Activated naive CD8-positive, alpha-beta T cell treated with anti-CD3 and anti-CD28 coated beads, Interleukin-2, amount 50 U/mL, for 24 hours (primary cell): Measurements from ENCODE around the gene GAR1.

ENCODE experiments used
- ATAC-seq: fragments of 150-1000 bp; cut with Tn5 transposase; one replicate; pipeline ENCODE4 v1.10.0; 2021
- DNase-seq: peaks from one replicate; pipeline ENCODE4 v3.0.0; 2021
- H3K27ac Mint-ChIP-seq: one replicate; pipeline ENCODE4 v1.8.0; 2021; ENCODE audit warnings: mild to moderate bottlenecking, mixed read lengths
- H3K27me3 Mint-ChIP-seq: one replicate; pipeline ENCODE4 v1.8.0; 2021; ENCODE audit warnings: mixed read lengths
- H3K36me3 Mint-ChIP-seq: one replicate; pipeline ENCODE4 v1.8.0; 2021; ENCODE audit warnings: low read depth, mixed read lengths
- H3K4me1 Mint-ChIP-seq: one replicate; pipeline ENCODE4 v1.8.0; 2021; ENCODE audit warnings: mixed read lengths
- H3K4me3 Mint-ChIP-seq: one replicate; pipeline ENCODE4 v1.8.0; 2021; ENCODE audit warnings: mild to moderate bottlenecking, moderate library complexity, mixed read lengths
- H3K9me3 Mint-ChIP-seq: one replicate; pipeline ENCODE4 v1.8.0; 2021; ENCODE audit warnings: mixed read lengths

The GAR1 gene

GRCh38 chr4:109864134-109864533 is 48.6 kb downstream of the GAR1 start:
- ATAC-seq (no peak), DNase-seq (no peak)
- no peaks in the 10 kb centered on the region for H3K4me1 Mint-ChIP-seq
- no peak overlapping the region for H3K27ac Mint-ChIP-seq
- H3K4me3 Mint-ChIP-seq, result no peak overlapping the region
- H3K27me3 Mint-ChIP-seq, result no peaks in the 10 kb centered on the region
- H3K36me3 Mint-ChIP-seq, result peaks cover 2% of the 10 kb centered on the region
- peaks cover 7% of the 10 kb centered on the region for H3K9me3 Mint-ChIP-seq

DNA sequence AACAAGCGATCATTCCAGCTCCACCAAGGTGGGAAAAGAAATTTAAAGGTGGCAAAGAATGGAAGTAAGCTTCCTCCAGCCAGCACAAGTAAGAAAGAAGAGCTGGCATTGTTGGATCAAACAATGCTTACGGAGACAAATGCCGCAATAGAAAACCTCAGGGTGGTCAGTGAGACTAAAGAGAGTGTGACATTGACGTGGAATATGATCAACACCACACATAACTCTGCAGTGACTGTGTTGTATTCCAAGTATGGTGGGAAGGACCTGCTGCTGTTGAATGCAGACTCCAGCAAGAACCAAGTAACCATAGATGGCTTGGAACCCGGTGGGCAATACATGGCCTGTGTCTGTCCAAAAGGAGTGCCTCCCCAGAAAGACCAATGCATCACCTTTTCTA is 54.5 kb downstream of the GAR1 start:
- Mint-ChIP-seq H3K36me3 (no peaks in the 10 kb centered on the region), H3K9me3 (no peaks in the 10 kb centered on the region), H3K27me3 (no peaks in the 10 kb centered on the region), H3K27ac (no peak overlapping the region), H3K4me1 (no peaks in the 10 kb centered on the region), H3K4me3 (no peak overlapping the region)
- ATAC-seq (no peak), DNase-seq (no peak)

DNA sequence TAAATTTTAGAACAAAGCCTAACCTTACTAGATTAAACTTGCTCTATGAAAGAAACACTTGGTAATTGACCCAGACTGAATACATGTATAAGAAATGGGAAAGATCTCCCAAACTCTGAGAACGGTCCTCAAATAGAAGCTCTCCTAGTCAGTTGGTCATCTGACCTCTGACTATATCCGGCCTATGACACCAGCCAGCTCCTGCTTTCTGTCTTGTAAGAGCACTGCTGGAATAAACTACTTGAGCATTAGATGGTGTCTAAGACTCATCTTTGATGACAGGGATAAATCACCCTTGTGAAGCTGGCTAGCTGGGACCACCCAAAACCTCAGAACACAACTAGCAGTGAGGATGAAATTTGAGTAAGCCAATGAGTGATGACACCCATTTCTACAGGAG is 56.5 kb downstream of the GAR1 start:
- Mint-ChIP-seq H3K27ac (no peak overlapping the region), H3K4me1 (no peaks in the 10 kb centered on the region), H3K9me3 (no peaks in the 10 kb centered on the region)

DNA sequence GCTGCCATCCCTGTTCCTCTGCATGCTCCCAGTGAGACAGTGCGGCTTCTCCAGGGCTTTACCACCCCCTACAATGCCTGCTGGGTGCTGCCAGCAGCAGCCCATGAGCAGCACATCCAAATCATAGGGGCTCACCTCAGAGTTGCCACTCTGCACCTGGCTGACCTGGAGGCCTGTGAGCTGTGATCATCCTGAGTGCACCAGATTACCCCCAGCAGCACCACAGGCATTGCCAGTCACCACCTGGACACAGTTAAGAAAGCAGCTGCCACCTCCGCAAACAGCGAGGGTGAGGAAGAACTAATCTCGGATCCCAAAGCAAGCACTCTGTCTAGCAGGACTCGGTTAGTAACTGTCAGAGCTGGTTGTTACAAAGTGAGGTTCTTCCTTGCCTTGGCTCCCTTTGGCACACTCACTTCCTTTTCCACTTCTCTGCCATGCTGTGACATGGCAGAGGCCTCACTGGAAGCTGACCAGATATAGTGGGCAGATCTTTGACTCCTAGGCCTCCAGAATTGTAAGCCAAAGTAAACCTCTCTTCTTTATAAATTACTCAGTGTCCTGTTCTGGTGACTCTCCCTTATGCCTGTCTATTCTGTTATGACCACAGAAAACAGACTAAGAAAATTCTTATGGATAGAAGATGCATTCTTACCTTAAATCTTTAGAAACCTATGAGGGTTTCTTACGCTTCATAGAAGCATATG is 57.5 kb downstream of the GAR1 start:
- H3K4me3 Mint-ChIP-seq, result no peak overlapping the region
- DNase-seq (no peak), ATAC-seq (no peak)
- peaks cover 6% of the 10 kb centered on the region for H3K27me3 Mint-ChIP-seq
- no peaks in the 10 kb centered on the region for H3K4me1 Mint-ChIP-seq
- no peaks in the 10 kb centered on the region for H3K9me3 Mint-ChIP-seq
- H3K27ac Mint-ChIP-seq, result no peak overlapping the region
- no peaks in the 10 kb centered on the region for H3K36me3 Mint-ChIP-seq

More for the DNA sequence above, 56.5 kb downstream of the GAR1 start:
- Mint-ChIP-seq H3K27me3 (peaks cover 4% of the 10 kb centered on the region), H3K4me3 (no peak overlapping the region), H3K36me3 (no peaks in the 10 kb centered on the region)
- DNase-seq, result no peak
- no peak for ATAC-seq

DNA sequence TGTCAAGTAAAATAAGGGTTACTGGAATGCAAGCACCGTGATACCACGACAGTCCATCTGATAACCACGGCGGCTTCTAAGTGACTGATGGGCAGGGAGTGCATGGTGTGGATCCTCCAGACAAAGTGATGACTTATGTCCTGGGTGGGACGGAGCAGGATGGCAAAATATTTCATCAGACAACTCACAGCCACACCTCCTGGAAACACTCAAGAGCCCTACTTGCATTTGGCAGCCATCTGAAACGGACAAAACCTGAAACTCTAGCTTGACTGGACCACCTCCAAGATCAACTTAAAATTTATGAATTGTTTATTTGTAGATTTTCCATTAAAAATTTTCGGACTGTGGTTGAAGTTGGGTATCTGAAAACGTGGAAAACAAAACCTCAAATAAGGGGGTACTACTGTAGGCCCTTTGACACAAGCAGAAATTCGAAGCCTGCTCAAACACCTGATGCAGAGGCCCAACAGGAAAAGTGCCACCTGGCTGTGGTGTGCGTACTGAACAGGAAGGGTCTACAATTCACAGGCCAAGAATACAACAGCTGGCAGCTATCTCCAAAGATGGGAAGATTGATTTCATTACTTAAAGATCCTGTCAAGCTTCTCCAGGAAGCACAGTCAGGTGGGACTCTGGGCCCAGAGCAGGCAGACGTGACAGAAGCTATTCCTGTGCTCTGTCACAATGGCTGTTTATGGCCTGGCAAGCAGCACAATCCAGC is 58.4 kb downstream of the GAR1 start:
- Mint-ChIP-seq H3K36me3 (no peaks in the 10 kb centered on the region), H3K4me3 (no peak overlapping the region), H3K27me3 (peaks cover 10% of the 10 kb centered on the region), H3K9me3 (no peaks in the 10 kb centered on the region), H3K27ac (no peak overlapping the region), H3K4me1 (no peaks in the 10 kb centered on the region)
- ATAC-seq, result no peak
- DNase-seq, result no peak
